Measurements from ENCODE around the gene SLC4A4.

- TF ChIP-seq CTCF (conservative IDR thresholded peaks at IDR 0.05 in 1 of 2, IDR thresholded peaks at IDR 0.05 in 1 of 2; ENCODE audit: low read depth in 1 of 2, low read length in 2 of 2), result no peak
- no peak for TF ChIP-seq EZH2 (IDR thresholded peaks at IDR 0.05; ENCODE audit: low read length, missing control alignments)
Measured at GRCh38 chr4:71400810-71401209, 62.0 kb downstream of the SLC4A4 start.

Data from fibroblast of lung (primary cell).